Lower leg skin (tissue), 4 donors: Measurements from ENCODE around the gene BRK1. TPM values are rescaled to one million over a fixed set of nuclear protein-coding genes. Genes with fewer than 3 reads are reported as not detected.

Experiments used
- DNase-seq, 2 donors: peaks; one replicate each; pipeline ENCODE4 v3.0.0-alpha.2; 2019; ENCODE audit warnings: low spot score in 2 of 2
- H3K4me3 ChIP-seq: fragments of 200-600 bp; sonication (generic); 2 replicates; pipeline ENCODE4 v1.5.1; 2017; ENCODE audit warnings: mild to moderate bottlenecking, low read depth; ENCODE audit not compliant: poor library complexity, severe bottlenecking
- CTCF ChIP-seq, 3 donors: fragments of 450-650 bp; IDR thresholded peaks; one replicate each; pipeline ENCODE4 v1.5.1; 2016; ENCODE audit warnings: antibody characterized with exemption in 3 of 3, mild to moderate bottlenecking in 3 of 3, moderate library complexity in 2 of 3
- POLR2A ChIP-seq, 2 donors: fragments of 450-650 bp; IDR thresholded peaks; one replicate each; pipeline ENCODE4 v1.6.1; 2016 to 2017; ENCODE audit warnings: antibody characterized with exemption in 2 of 2, mild to moderate bottlenecking in 1 of 2, moderate library complexity in 1 of 2
- WGBS, 2 donors: methylation state at CpG; one replicate each; pipeline ENCODE4 v1.1.5; 2018; 5-methylcytosine and 5-hydroxymethylcytosine counted together
- intact Hi-C: fragments of 100-400 bp; cut with DNase I; formaldehyde crosslinking; loops from one replicate; pipeline ENCODE4 v1.15.0; 2023; ENCODE audit warnings: low total_unique reads
- total RNA-seq, 4 donors: library from RNA; depleted of rRNA; stranded (reverse); fragments of >200 nt; gene quantifications; one replicate each; pipeline ENCODE4 v1.1.0, GENCODE V29; 2016

Gene BRK1
- total RNA-seq, 4 donors from 2014 or later: 48.0 to 111 (median 78.7) TPM

GRCh38 chr3:10137178-10137577, 21.7 kb downstream of the BRK1 start:
- no peak for TF ChIP-seq CTCF (IDR thresholded peaks at IDR 0.05)
- TF ChIP-seq POLR2A (IDR thresholded peaks at IDR 0.05): no peak
- WGBS, 2 donors: 64 to 78% methylated on average over 4 of the region's 4 CpGs
- intact Hi-C loops: no loop called here

GRCh38 chr3:10140996-10141546, 25.6 kb downstream of the BRK1 start:
- intact Hi-C loops: loop anchor here (10.0 kb wide), 1 partner anchor 74 kb away; no protein-coding TSS in a partner anchor
- DNase-seq: no peak
- H3K4me3 ChIP-seq: no peak overlapping the region
- TF ChIP-seq POLR2A (IDR thresholded peaks at IDR 0.05) (no peak), CTCF (IDR thresholded peaks at IDR 0.05) (no peak)
- 86 to 87% methylated on average over 23 of the region's 23 CpGs for WGBS, 2 donors

More at GRCh38 chr3:10137178-10137577, 21.7 kb downstream of the BRK1 start:
- no peak for DNase-seq
- no peak overlapping the region for H3K4me3 ChIP-seq

GRCh38 chr3:10142707-10143560, 27.5 kb downstream of the BRK1 start:
- peak in 1 of 2 donors; percentile 87 for DNase-seq
- 72 to 73% methylated on average over 29 of the region's 29 CpGs for WGBS, 2 donors
- TF ChIP-seq CTCF (IDR thresholded peaks at IDR 0.05): no peak
- TF ChIP-seq POLR2A (IDR thresholded peaks at IDR 0.05): no peak
- intact Hi-C loops: loop anchor here (10.0 kb wide), 1 partner anchor 72 kb away; no protein-coding TSS in a partner anchor
- peak overlapping the region; percentile 55 for H3K4me3 ChIP-seq

GRCh38 chr3:10145685-10146084, 30.2 kb downstream of the BRK1 start:
- no peak for DNase-seq
- intact Hi-C loops: loop anchor here (10.0 kb wide), 1 partner anchor 69 kb away; no protein-coding TSS in a partner anchor
- no peak overlapping the region for H3K4me3 ChIP-seq
- TF ChIP-seq CTCF (IDR thresholded peaks at IDR 0.05) (no peak), POLR2A (IDR thresholded peaks at IDR 0.05) (no peak)
- WGBS, 2 donors: 79 to 85% methylated on average over 4 of the region's 4 CpGs

- H3K4me3 ChIP-seq: no peak overlapping the region
- WGBS, 2 donors: 89 to 94% methylated on average over 8 of the region's 8 CpGs
- intact Hi-C loops: loop anchor here (10.0 kb wide), 1 partner anchor 66 kb away; no protein-coding TSS in a partner anchor
- no peak for TF ChIP-seq CTCF (IDR thresholded peaks at IDR 0.05)
- TF ChIP-seq POLR2A (IDR thresholded peaks at IDR 0.05): no peak
- no peak for DNase-seq
Observed at GRCh38 chr3:10149226-10149625, 33.8 kb downstream of the BRK1 start.
